Measurements from ENCODE around the gene SAMD9.

DNA sequence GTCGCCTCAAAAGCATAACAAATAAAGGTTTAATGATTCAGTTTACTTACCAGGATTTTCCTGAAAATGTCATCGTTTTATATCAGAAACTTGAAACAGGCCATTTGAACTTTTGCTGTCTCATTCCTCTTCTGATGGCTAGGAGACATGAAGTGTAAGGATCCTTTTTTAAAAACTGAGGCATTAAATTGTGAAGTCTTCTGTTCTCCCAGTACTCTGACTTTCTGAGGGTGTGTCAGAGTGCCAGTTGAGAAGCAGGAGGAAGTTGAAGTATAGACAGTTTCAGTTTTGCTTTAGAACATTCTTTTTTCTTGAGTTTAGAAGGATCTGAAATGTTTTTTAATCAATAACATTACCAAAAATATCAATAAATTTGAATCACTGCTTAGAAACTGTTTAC is 30.4 kb upstream of the SAMD9 start, which contains the start of gene SAMD9L:
- TF ChIP-seq EZH2 (IDR thresholded peaks at IDR 0.05; ENCODE audit: borderline replicate concordance, low read depth, low read length, poor library complexity, severe bottlenecking): no peak
- TF ChIP-seq, protein P1, sequence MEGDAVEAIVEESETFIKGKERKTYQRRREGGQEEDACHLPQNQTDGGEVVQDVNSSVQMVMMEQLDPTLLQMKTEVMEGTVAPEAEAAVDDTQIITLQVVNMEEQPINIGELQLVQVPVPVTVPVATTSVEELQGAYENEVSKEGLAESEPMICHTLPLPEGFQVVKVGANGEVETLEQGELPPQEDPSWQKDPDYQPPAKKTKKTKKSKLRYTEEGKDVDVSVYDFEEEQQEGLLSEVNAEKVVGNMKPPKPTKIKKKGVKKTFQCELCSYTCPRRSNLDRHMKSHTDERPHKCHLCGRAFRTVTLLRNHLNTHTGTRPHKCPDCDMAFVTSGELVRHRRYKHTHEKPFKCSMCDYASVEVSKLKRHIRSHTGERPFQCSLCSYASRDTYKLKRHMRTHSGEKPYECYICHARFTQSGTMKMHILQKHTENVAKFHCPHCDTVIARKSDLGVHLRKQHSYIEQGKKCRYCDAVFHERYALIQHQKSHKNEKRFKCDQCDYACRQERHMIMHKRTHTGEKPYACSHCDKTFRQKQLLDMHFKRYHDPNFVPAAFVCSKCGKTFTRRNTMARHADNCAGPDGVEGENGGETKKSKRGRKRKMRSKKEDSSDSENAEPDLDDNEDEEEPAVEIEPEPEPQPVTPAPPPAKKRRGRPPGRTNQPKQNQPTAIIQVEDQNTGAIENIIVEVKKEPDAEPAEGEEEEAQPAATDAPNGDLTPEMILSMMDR (conservative IDR thresholded peaks at IDR 0.05; ENCODE audit: low read depth, low read length): no peak

Data from A673 (cell line).